Activated CD8-positive, alpha-beta memory T cell treated with anti-CD3 and anti-CD28 coated beads for 24 hours (primary cell): ENCODE results near the gene CORO2A.

Source experiments
- DNase-seq: peaks from one replicate; pipeline ENCODE4 v3.0.0-alpha.2; 2020

Gene CORO2A

GRCh38 chr9:98219364-98219716 lies 26.9 kb upstream of the CORO2A start:
- DNase-seq, result no peak

DNA sequence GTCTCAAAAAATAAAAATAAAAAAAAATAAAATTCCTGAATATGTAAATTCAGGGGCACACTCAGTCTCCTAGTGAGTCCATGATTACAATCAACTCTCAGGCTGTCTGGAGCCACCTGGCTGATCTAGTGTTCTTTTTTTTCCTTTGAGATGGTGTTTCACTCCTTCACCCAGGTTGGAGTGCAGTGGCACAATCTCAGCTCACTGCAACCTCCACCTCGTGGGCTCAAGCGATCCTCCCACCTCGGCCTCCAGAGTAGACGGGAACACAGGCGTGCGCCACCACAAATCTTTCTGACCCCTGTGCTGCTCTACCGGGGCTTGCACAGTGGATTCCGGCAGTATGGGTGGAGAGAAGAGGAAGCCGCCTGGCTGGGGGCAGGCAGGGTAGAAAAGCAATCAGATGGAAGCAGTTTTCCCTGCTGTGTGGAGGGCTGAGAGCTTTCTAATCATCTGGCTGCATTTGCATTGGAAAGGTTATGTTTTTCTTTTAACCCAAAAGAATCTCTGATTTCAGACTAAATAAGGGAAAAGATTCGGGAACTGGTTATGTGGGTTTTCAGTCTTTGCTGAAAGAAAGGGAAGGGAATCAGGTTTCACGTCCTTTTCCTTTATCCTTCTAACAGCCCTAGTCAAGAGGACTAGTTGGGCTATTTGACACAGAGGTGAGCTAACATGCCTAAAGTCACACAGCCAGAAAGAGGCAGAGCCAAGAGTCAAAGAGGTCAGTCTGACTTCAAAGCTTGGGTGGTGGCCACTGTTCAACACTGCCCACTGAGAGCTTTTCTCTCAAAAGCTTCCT lies 26.3 kb upstream of the CORO2A start:
- DNase-seq, result no peak

DNA sequence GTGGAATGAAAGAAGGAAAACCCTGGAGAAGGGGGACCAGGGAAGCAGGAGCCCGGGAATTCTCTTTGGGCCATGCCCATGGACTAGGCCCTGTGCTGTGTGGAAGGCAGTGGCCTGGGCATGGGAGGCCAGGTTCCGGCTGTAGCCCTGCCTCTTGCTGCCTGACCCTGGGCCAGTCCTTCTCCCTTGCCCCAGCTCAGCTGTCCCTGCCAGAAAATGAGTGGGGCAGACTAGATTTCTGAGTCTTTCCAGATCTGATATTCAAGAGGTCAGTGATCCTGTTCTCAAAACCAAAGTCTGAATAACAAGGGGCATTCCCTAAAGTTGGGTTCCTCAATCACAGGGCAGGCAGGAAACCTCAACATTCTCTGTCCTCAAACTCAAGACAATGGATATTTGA lies 24.8 kb upstream of the CORO2A start:
- DNase-seq, result no peak

DNA sequence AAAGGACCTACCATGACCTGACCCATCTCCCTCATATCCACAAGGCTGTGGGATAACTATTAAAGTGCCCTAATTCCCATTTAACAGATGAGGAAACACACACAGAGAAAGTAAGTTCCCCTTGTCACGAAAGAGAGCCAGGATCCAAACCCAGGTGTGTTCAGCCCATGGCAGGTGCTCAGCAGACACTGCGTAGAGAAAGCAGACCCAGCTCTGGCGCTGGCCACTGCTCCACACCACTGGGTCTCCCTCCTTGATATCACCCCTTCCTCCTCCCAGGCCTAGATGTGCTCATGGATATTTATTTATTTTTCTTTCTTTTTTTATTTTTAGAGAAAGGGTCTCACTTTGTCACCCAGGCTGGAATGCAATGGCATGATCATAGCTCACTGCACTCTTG lies 24.0 kb upstream of the CORO2A start:
- DNase-seq, result no peak

DNA sequence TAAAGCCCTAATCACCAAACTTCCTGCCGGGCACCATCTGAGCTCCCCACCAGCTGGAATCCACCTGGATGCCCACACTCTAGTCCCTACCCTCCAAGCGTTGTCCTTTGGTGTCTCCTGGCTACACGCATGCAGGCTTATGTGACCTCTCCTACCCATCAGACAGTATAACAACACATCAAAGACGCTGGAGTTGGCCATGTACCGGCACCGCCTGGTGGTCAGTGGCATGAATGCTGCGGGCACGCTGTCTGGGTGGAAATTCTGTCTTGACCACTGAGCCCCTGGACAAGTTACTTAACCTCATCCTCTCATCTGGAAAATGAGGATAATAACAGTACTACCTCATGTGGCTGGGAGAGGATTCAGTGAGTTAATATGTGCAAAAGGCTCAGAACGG lies 23.4 kb upstream of the CORO2A start:
- DNase-seq, result no peak

GRCh38 chr9:98215271-98215670 lies 22.8 kb upstream of the CORO2A start:
- no peak for DNase-seq

GRCh38 chr9:98214811-98215210 lies 22.4 kb upstream of the CORO2A start:
- no peak for DNase-seq

DNA sequence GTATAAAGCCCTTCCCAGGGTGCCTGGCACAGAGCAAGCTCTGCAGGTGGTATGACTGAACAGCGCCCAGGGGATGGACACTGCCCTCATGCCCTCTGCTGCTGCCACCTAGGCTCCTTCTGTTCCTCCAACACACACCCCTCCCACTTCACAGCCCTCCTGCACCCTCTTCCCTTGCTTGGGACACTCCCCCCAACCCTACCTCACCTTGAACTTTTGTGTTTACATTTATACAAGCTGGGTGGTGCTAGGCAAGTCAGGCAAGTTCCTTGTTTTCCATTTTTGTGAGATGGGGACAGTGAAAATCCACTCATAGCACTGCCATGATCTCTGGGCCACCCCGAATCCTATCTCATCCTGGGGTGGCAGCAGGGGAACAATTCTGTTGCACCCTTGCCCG lies 18.8 kb upstream of the CORO2A start:
- DNase-seq, result no peak

- no peak for DNase-seq
These were observed 18.0 kb upstream of the CORO2A start for GRCh38 chr9:98210435-98210834.

DNA sequence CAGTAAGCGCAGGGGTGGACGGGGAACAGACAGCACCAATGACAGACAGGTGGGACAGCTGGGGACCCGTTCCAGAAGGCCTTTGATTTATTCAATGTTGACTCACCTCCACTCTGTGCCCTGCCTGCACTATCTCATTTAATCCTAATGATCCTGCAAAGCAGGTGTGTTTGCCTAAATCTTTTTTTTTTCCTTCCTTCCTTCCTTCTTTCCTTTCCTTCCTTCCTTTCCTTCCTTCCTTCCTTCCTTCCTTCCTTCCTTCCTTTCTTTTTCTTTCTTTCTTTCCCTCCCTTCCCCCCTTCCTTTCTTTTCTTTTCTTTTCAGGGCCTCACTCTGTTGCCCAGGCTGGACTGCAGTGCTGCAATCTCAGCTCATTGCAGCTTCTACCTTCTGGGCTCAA lies 17.1 kb upstream of the CORO2A start:
- no peak for DNase-seq

DNA sequence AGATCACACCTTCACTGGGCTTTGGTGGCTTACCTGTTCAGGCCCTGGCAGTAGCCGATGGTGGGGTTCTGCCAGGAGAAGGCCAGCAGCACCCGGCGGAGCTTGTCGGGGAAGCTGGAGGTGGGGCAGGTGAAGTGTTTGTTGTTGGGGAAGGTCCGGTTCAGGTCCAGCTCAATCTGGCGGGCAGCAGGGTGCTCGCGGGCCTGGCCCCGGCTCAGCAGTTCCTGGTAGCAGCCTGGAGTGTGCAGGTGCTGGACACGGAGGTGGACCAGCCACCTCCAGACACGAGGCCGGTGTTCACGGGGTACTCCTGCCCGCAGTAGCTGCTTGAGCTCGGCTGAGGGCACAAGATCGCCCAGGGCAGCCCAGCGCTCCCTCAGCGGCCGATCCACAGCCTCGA lies 16.2 kb upstream of the CORO2A start:
- DNase-seq, result no peak

GRCh38 chr9:98207606-98208005 lies 15.2 kb upstream of the CORO2A start:
- no peak for DNase-seq

- DNase-seq, result no peak
These were observed 14.3 kb upstream of the CORO2A start for GRCh38 chr9:98206754-98207153.

- no peak for DNase-seq
These were observed 12.3 kb upstream of the CORO2A start for GRCh38 chr9:98204692-98205091.

DNA sequence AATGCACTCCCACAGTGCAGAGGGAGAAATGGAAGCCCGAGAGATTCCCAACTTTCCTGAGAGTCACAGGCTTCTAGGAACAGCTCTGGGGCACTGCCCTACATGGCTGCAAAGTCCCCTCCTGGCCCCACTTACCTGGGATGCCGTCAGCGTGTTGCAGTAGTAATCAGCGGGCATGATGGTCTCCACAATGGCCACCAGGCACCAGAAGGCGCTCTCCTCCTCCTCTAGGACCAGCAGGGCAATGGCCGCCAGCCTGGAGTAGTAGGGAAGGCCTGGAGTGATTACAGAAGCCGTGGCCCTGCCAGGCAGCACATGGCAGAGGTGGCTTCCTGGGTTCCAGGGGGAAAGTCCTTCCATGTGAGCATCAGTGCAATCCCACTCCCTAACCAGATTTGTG lies 10.7 kb upstream of the CORO2A start:
- DNase-seq, result no peak

DNA sequence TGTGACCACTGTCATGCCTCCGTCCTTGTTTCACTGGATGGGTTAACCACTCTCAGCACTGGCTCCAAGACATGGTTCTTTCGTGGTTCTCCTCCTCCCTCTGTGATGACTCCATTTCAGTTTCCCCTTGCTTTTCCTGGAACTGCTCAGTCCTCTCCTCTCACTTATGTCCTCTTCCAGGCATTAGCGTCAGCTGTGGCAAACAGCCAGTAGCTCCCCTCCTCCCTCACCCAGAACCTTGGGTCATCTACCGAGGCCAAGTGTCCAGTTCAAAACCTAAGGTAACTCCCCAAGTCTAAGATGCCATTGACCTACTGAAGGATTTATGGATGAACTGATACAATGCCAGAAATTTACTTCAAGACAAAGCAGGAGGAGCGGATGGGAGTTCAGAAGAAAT lies 9.8 kb upstream of the CORO2A start:
- no peak for DNase-seq

- no peak for DNase-seq
These were observed 9.3 kb upstream of the CORO2A start for GRCh38 chr9:98201749-98202148.

- DNase-seq, result no peak
These were observed 8.7 kb upstream of the CORO2A start for GRCh38 chr9:98201102-98201501.

GRCh38 chr9:98199388-98200033 lies 7.1 kb upstream of the CORO2A start:
- DNase-seq, result no peak

DNA sequence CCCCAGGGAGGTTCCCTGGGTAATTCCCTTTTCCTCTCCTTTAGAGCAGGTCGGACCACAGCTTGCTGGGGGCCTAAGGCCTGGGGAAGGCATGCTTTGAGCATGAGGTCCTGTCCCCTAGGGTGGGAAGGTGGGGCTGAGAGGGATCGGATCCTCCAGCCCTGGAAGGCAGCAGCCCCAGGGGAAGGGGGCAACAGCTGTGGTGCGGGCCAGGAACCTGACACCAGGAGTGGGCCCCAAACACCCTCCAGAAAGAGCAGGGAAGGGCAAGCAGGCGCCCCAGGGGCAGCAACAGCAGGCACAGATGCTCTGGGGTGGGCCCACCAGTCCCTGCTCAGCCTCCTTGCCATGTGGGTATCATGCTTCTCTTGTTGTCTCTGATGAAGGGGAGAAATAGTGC lies 3.2 kb upstream of the CORO2A start:
- DNase-seq, result no peak

DNA sequence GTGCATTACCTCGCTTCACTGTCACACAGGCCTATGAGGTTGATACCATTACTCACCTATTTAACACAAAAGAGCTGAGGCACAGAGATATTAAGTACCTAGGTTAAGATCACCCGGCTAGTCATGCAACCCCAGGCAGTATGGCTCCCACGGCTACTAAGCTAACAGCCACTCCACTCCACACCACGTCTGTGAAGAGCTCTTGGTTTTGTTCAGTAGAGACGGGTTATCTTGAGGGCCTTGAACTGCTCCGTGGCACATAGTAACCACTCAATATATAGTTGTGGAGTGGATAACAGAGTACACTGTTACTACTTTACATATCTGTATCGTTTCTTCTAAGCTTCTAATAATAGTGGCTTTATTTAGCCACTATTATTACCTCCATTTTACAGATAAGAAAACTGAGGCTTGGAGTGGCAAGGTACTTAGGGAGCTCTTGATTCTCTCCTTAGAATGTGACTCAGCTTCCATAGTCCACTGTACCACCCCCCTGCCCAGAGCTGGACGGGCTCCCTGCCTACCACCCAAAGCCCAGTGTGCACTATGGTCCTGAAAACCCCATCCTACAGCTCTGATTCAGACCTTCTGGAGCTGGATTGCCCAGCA lies 1.0 kb upstream of the CORO2A start:
- DNase-seq, result no peak

DNA sequence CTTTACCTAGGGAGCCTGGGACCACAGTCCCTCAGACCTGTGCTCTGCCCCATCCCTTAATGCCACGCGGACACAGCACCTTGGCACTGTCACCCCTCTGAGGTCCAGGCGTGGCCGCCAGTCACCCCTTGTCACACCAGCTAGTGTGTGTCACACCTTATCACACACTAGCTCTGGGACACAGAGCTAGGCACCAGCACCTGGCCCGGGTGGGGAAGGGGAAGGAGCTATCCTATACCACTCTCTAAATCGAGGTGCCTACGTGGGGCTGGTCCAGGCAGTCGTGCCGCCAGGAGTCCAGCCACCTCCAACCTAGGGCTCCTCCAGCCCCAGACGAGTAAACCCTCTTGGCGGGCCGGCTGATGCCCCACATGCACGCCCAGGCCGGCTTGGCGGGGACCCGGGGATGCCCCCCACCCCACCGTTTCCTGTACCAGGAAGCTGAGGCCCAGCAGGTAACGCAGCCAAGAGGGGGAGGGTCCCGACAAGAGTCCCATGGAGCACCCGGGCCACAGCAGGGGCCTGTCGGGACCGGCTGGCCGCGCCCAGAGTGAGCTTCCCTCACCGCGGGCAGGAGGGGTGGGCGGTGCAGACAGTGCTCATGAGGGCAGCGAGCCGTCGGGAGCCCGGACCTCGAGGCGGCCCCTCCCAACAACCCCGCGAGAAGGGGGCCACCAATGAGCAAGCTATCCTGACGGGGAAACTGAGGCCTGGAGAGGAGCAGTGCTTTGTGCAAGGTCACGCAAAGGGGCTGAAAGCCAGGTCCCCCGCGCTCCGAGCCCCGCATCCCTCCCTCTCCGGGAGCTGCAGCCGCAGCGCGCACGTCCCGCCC lies 550 bp downstream of the CORO2A start:
- DNase-seq, result peak; percentile 76

DNA sequence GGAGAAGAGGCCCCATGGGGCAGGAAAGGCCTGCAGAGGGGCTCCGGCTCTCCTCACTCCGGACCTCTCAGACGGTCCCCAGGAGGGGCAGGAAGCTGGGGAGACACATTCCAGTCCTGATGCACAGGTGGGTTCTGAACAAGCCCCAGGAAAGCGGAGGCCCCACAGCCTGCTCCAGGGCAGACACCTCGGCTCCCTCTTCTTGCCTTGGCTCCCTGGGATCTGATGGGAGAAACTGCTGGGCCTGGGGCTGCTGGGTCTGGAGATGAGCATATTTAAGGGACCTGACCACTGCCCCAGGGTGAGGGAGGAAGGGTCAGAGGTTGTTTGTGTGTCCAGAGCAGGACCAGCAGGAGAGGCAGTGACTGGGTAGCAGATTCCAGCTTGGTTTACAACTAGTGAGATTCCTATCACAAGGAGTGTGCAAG lies 1.2 kb downstream of the CORO2A start:
- DNase-seq, result no peak

DNA sequence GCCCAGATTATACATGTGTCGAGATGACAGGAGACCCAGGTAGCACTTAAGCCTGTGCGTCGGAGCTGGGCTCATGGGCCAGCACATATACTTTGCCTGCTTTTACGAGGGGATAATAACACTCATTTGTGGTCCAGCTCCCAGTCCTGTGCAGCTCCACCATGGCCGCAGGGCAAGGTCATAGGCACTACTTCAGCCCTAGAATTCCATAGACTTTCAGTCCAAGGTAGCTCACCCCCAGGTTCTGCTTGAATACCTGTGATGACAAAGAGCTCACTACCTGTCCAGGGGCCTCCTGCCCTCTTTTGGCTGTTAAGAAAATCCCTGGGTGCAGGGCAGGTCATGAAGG lies 1.7 kb downstream of the CORO2A start:
- DNase-seq, result no peak
